Effector memory CD4-positive, alpha-beta T cell (primary cell): Measurements from ENCODE around the gene KCNH3.
"Not testable (repeated sequence)": the region's sequence is repeated elsewhere in the genome, so short reads cannot be mapped to it uniquely, and the experiment has no call there.

ENCODE experiments used
- DNase-seq, 3 donors: peaks; one replicate each; pipeline ENCODE4 v3.0.0-alpha.2; 2020
- H3K27ac ChIP-seq: 2 replicates; pipeline ENCODE4 v1.7.0; 2013; ENCODE audit warnings: mild to moderate bottlenecking, low read length, moderate library complexity; ENCODE audit not compliant: insufficient read depth, poor library complexity, severe bottlenecking
- H3K27me3 ChIP-seq: replicated peaks from 2 replicates; pipeline ENCODE4 v1.7.0; 2013; ENCODE audit warnings: mild to moderate bottlenecking, low read length; ENCODE audit not compliant: insufficient read depth, control insufficient read depth, poor library complexity, severe bottlenecking
- H3K36me3 ChIP-seq: 2 replicates; pipeline ENCODE4 v1.7.0; 2013; ENCODE audit warnings: mild to moderate bottlenecking, low read length, moderate library complexity; ENCODE audit not compliant: control insufficient read depth, insufficient read depth
- H3K4me1 ChIP-seq: 2 replicates; pipeline ENCODE4 v1.7.0; 2013; ENCODE audit warnings: low read length, mild to moderate bottlenecking; ENCODE audit not compliant: control insufficient read depth, insufficient read depth, poor library complexity, severe bottlenecking
- H3K4me3 ChIP-seq: 2 replicates; pipeline ENCODE4 v1.7.0; 2013; ENCODE audit warnings: low read length, low read depth, mild to moderate bottlenecking; ENCODE audit not compliant: insufficient read depth, poor library complexity, severe bottlenecking
- H3K9me3 ChIP-seq: 2 replicates; pipeline ENCODE4 v1.7.0; 2013; ENCODE audit warnings: mild to moderate bottlenecking, low read length, moderate library complexity; ENCODE audit not compliant: control insufficient read depth

Gene KCNH3

GRCh38 chr12:49525942-49526341 is 12.9 kb upstream of the KCNH3 start:
- H3K4me3 ChIP-seq = no peak overlapping the region
- H3K9me3 ChIP-seq = no peaks in the 10 kb centered on the region
- H3K27me3 ChIP-seq = no peaks in the 10 kb centered on the region
- H3K27ac ChIP-seq = no peak overlapping the region
- H3K4me1 ChIP-seq = no peaks in the 10 kb centered on the region
- no peak for DNase-seq
- peaks cover 4% of the 10 kb centered on the region for H3K36me3 ChIP-seq

- Histone ChIP-seq H3K4me1 (no peaks in the 10 kb centered on the region), H3K4me3 (no peak overlapping the region), H3K27ac (no peak overlapping the region), H3K27me3 (no peaks in the 10 kb centered on the region), H3K36me3 (peaks cover 4% of the 10 kb centered on the region), H3K9me3 (no peaks in the 10 kb centered on the region)
- no peak for DNase-seq
These were observed 11.3 kb upstream of the KCNH3 start for GRCh38 chr12:49527361-49528130.

GRCh38 chr12:49529414-49529813 is 9.4 kb upstream of the KCNH3 start:
- H3K9me3 ChIP-seq = no peaks in the 10 kb centered on the region
- no peak for DNase-seq
- no peak overlapping the region for H3K27ac ChIP-seq
- H3K27me3 ChIP-seq = no peaks in the 10 kb centered on the region
- H3K4me3 ChIP-seq = no peak overlapping the region
- H3K4me1 ChIP-seq = no peaks in the 10 kb centered on the region
- H3K36me3 ChIP-seq = peaks cover 4% of the 10 kb centered on the region

DNA sequence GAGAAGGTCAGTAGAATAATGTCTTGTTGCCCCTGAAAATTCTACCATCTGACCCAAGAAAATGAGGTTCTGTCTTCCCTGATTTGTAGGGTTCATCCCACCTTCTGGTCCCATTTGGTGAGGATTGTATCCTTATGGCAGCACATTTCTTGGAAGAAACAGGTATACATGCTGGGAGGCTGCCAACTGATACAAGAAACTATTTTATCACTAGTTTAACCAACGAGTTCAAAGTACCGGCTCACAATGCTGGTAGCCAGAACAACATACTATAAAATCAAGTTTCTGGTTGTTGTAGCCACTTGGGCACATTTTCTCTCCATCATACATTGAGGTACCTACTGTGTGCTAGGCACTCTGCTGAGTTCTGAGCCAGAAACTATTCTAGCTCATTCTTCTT is 7.1 kb upstream of the KCNH3 start:
- Histone ChIP-seq H3K4me1 (no peaks in the 10 kb centered on the region), H3K9me3 (no peaks in the 10 kb centered on the region), H3K27me3 (no peaks in the 10 kb centered on the region), H3K4me3 (no peak overlapping the region), H3K36me3 (no peaks in the 10 kb centered on the region), H3K27ac (no peak overlapping the region)
- DNase-seq = no peak

GRCh38 chr12:49533331-49533730 is 5.5 kb upstream of the KCNH3 start:
- Histone ChIP-seq H3K4me3 (no peak overlapping the region), H3K4me1 (peaks cover 4% of the 10 kb centered on the region), H3K36me3 (no peaks in the 10 kb centered on the region), H3K27me3 (no peaks in the 10 kb centered on the region), H3K9me3 (no peaks in the 10 kb centered on the region), H3K27ac (no peak overlapping the region)
- DNase-seq = no peak

DNA sequence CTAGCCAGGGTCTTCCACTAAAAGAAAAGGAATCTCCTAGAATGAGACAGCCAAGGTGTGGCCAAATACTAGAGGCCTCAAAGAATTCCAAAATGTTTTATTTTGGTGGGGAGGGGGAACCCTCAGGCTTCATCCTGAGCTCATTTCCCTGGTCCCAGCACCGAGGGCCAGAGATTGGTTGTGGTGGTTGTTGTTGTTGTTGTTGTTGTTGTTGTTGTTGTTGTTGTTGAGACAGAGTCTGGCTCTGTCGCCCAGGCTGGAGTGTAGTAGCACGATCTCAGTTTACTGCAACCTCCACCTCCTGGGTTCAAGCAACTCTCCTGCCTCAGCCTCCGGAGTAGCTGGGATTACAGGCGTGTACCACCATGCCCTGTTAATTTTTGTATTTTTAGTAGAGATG is 4.7 kb upstream of the KCNH3 start:
- not testable (repeated sequence) for DNase-seq, H3K4me1 ChIP-seq, H3K9me3 ChIP-seq, H3K36me3 ChIP-seq, H3K4me3 ChIP-seq, H3K27ac ChIP-seq, H3K27me3 ChIP-seq

DNA sequence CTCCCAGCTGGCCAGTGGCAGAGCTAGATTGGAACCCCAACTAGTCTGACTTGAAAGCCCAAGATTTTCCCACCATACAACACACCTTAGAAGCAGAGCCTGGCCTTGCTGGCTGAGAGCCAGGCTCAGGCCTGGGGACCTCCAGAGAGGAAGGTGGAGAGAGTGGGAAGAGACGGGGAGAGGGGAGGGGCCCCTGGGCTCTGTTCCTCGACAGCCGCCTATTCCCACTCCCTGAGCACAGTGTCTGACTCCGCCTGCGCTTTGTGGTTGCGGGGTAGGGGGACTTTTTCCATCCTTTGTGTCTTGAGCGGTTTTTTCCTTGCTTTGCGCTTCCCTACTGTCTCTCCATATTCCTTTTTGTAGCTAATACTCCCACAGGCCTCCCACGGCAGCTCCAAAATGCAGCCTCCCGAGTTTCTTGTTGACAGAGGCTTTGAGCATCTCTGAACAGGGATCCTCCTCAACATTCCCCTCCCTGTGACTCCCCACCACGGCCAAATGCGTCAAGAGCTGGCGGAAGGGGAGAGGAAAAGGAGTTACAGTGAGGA is 4.0 kb upstream of the KCNH3 start:
- no peaks in the 10 kb centered on the region for H3K9me3 ChIP-seq
- H3K4me1 ChIP-seq = peaks cover 12% of the 10 kb centered on the region
- no peak overlapping the region for H3K27ac ChIP-seq
- DNase-seq = no peak
- no peaks in the 10 kb centered on the region for H3K27me3 ChIP-seq
- no peak overlapping the region for H3K4me3 ChIP-seq
- no peaks in the 10 kb centered on the region for H3K36me3 ChIP-seq

DNA sequence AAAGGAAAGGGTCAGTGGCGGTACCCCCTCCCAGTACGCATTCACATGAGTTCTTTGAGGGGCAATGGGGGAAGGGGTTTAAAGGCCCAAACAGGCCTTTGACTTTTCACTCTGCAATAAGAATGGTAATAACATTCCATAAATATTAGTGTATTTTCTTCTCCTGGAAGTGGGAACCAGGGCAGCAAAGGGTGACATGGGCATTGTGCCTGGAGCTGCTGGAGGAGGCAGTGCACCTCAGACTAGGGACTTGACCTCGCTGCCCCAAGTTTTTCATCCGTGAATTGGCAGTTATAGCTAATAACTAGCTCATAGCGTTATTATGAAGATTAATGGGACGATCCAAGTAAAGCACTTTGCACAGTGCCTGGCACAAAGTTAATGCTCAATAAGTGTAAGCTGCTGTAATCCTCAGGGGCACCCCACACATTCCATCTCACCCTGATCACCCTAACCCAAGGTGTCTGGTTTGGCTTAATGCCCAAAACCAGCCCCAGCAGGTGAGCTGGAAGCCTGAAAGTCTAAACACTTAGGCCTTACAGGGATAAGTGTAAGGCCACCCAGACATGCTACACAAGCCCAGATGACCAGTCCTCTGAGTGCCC is 2.8 kb upstream of the KCNH3 start:
- H3K27me3 ChIP-seq = no peaks in the 10 kb centered on the region
- H3K27ac ChIP-seq = no peak overlapping the region
- no peaks in the 10 kb centered on the region for H3K36me3 ChIP-seq
- H3K4me3 ChIP-seq = no peak overlapping the region
- peaks cover 17% of the 10 kb centered on the region for H3K4me1 ChIP-seq
- H3K9me3 ChIP-seq = no peaks in the 10 kb centered on the region
- no peak for DNase-seq

DNA sequence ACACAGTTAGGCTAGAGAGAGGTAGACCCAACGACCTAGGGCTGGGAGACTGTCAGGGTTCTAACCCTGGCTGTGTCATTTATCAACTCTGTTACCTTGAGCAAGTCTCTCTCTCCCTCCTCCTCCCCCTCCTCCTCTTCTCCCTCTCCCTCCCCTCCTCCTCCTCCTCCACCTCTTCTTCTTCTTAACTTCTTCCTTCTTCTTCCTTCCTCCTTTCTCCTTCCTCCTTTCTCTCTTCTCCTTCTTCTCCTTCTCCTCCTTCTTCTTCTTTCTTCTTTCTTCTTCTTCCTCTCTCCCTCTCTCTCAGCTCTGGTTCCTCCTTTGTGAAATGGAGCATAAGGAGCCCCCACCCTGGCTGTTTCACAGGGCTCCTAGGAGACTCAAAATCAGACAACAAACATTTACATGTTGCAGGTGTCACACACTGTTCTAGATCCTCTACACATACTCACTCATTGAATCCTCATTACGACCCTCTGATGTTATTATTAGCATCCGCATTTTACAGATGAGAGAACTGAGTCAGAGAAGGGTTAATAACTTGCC is 2.2 kb upstream of the KCNH3 start:
- Histone ChIP-seq H3K36me3 (no peaks in the 10 kb centered on the region), H3K4me3 (no peak overlapping the region), H3K27me3 (no peaks in the 10 kb centered on the region), H3K27ac (no peak overlapping the region), H3K9me3 (no peaks in the 10 kb centered on the region), H3K4me1 (peaks cover 17% of the 10 kb centered on the region)
- no peak for DNase-seq

GRCh38 chr12:49537231-49537751 is 1.5 kb upstream of the KCNH3 start:
- Histone ChIP-seq H3K27me3 (no peaks in the 10 kb centered on the region), H3K36me3 (no peaks in the 10 kb centered on the region), H3K4me3 (peak overlapping the region; percentile 68), H3K9me3 (no peaks in the 10 kb centered on the region), H3K4me1 (peaks cover 17% of the 10 kb centered on the region), H3K27ac (no peak overlapping the region)
- DNase-seq = no peak
